NB4 (cell line): ENCODE results near the gene CETN3.

ENCODE experiments used
- DNase-seq: peaks from one replicate; pipeline ENCODE4 v3.0.0; 2010; ENCODE audit warnings: low read depth
- H3K4me3 ChIP-seq: one replicate; pipeline ENCODE4 v1.5.1; 2011; ENCODE audit warnings: mild to moderate bottlenecking, low read depth, low read length, moderate library complexity
- MYC ChIP-seq: IDR thresholded peaks from 2 replicates; pipeline ENCODE4 v1.6.1; 2011; ENCODE audit warnings: low read depth, low read length
- POLR2A ChIP-seq: IDR thresholded peaks from 2 replicates; pipeline ENCODE4 v1.6.1; 2011; ENCODE audit warnings: mild to moderate bottlenecking; ENCODE audit not compliant: insufficient read length; ENCODE audit errors: extremely low read depth
- TF ChIP-seq, protein P1 (sequence below): IDR thresholded peaks from one replicate; pipeline ENCODE4 v1.5.1; 2012; ENCODE audit warnings: low read depth, low read length
- TF ChIP-seq, protein P2 (sequence below): IDR thresholded peaks from 2 replicates; pipeline ENCODE4 v1.6.1; 2011; ENCODE audit warnings: low read depth, low read length

The CETN3 gene

DNA sequence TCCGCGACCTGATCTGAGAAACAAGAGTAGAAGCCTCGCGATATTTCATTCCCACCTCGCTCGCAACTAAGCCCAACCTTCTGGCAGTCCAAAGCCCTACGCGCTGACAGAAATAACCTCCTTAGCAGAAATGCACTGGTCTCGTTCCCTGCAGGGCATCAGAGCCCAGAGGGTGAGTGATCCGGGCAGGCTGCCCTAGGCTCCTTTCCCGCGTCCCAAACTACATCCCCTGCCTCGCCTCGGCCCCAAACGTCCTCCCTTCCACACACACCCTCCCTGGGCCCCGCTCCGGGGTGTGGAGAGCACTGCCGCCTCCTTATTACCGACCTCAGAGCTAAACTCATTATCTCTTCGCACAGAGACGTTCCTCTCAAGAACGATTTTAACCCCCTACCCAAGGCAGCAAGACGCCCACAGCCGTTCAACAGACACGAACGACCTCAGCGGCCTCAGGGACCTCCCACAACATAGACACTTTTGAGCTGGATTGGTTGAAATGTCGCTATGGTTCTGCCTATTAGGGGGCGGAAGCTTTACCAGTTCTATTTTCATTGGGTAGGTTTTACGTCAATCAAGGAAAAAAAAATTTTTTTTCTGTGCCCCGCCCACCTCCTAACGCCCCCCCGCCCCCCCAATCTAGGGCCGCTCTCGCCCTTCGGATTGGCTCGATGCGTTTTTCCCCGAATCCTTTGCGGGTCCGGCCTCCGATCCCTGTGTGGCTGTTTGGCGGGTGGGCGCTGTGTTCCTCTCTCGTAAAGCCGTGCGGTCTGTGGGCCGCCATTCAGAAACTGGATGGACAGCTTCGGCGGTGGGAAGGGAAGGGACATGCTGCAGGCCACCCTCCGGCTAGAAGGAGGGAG, at the start of gene CETN3:
TSS of gene CETN3 (minus strand) at position 439 of the 860 bp plus-strand sequence. CDS start at position 344, 95 bp downstream.
- TF ChIP-seq MYC: peak; percentile 74
- TF ChIP-seq, protein P1, sequence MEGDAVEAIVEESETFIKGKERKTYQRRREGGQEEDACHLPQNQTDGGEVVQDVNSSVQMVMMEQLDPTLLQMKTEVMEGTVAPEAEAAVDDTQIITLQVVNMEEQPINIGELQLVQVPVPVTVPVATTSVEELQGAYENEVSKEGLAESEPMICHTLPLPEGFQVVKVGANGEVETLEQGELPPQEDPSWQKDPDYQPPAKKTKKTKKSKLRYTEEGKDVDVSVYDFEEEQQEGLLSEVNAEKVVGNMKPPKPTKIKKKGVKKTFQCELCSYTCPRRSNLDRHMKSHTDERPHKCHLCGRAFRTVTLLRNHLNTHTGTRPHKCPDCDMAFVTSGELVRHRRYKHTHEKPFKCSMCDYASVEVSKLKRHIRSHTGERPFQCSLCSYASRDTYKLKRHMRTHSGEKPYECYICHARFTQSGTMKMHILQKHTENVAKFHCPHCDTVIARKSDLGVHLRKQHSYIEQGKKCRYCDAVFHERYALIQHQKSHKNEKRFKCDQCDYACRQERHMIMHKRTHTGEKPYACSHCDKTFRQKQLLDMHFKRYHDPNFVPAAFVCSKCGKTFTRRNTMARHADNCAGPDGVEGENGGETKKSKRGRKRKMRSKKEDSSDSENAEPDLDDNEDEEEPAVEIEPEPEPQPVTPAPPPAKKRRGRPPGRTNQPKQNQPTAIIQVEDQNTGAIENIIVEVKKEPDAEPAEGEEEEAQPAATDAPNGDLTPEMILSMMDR: no peak
- peak; percentile 94 for TF ChIP-seq POLR2A
- TF ChIP-seq, protein P2, sequence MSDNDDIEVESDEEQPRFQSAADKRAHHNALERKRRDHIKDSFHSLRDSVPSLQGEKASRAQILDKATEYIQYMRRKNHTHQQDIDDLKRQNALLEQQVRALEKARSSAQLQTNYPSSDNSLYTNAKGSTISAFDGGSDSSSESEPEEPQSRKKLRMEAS: peak; percentile 72
- DNase-seq: peak; percentile 94
- peak within 1 kb of the TSS; percentile 99 for H3K4me3 ChIP-seq

DNA sequence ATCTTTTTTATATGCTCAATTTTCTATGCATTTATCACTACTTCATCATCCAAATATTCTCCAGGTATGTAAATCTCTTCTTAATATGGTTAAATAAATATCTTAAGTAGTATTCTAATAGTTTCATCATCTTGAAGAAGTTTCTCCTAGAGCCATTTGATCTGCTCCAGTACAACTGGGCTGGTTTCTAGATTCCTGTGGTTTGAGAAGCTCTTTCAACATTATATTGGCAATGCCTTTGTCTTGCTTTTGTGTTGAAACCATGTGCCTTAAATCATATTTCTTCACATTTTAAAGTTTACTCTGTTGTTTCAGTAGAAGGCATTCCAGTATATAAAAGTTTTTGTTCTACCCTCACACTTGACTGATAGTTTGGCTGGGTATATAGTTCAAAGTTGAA, 37.4 kb upstream of the CETN3 start:
- H3K4me3 ChIP-seq: no peak overlapping the region
- TF ChIP-seq POLR2A: no peak
- TF ChIP-seq, protein P2: no peak
- DNase-seq: no peak

DNA sequence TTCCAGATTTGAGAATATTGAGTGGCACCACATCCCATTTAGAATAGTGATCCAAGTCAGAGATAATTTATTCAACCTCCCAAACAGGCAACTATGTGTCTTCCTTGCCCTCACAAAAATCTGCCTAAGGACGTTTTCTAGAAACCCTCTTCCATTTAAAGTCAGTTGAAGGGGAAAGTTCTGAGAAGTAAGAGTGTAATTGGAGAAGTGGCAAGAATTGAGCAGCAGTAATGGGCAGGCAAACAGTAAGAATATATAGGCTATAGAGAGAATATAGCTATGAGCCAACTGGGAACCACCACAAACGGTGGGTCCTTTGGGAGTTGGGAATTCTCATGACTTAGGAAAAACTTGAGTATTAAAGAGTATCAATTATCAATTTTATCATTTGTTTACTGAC, 31.1 kb upstream of the CETN3 start:
- H3K4me3 ChIP-seq: no peak overlapping the region
- TF ChIP-seq, protein P2: no peak
- no peak for TF ChIP-seq POLR2A
- no peak for TF ChIP-seq MYC
- TF ChIP-seq, protein P1: no peak
- no peak for DNase-seq

DNA sequence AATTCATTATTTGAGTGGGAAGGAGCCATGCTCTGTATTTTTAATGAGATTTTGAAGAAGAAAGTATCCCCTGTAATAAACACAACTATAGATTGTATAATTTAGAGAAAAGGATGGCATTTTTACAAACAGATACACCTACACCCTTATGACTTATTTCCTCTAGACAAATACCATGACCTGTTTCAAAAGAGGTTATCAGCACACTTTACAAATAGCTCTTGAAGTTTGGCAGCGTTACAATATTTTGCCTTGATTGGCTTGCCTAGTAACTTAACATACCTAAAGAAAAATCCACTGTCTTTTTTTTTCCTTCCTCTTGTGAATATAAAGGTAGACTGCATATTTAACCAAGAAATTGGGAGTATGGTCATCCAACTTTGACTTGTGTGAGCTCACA, 28.5 kb upstream of the CETN3 start:
- DNase-seq: no peak
- TF ChIP-seq, protein P2: no peak
- TF ChIP-seq POLR2A (no peak), MYC (no peak)
- TF ChIP-seq, protein P1: no peak
- H3K4me3 ChIP-seq: no peak overlapping the region

DNA sequence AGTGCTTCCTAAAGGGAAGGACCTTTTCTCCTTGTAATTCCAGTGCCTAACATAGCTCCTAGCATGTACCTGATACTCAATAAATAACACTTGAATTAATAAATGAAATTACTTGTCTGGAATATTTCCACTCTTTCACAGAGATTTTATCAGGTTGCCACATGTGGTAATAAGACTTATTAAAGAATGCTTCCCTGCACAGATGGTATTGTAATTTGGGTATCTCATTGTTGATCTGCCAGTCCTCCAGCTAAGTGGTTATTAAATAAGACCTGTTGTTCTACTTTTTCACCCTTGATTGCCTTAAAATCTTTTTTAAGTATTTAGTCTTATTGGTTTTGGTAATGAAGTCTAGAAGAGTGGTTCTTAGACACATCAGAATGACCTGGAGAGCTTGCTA, 28.1 kb upstream of the CETN3 start:
- no peak for TF ChIP-seq MYC
- TF ChIP-seq, protein P1: no peak
- no peak for TF ChIP-seq POLR2A
- TF ChIP-seq, protein P2: no peak
- H3K4me3 ChIP-seq: no peak overlapping the region
- DNase-seq: no peak

DNA sequence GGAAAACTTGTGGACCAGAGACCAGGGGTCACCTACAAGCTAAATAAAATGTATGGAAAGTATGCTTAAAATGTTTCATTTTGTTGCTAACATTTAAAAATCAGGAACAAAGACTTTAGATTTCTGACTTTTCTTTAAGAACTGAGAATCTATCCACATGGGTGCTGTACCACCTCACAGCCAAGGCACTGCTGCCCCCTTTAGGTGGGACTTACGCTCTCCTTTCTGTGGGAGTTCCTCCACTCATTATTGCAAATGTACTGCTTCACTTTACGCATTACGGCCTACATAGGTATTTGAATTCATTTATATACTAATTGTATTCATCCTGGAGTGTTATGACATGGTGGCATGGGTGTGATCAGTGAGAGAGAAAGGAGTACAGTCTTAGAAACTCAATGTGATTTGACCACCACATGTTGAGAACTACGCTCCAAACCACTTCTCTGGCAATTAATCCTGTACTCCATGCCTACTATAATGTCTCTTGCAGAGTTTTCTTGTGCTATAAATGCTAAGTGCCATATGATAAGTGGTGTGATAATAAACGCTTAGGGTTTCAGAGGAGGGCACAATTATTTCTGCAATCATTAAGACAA, 24.7 kb upstream of the CETN3 start:
- H3K4me3 ChIP-seq: no peak overlapping the region
- DNase-seq: peak; percentile 66
- TF ChIP-seq POLR2A: no peak
- TF ChIP-seq, protein P2: no peak
- TF ChIP-seq, protein P1: peak; percentile 72
